Activated CD4-positive, alpha-beta T cell treated with anti-CD3 and anti-CD28 coated beads, Interleukin-2, amount 10 ng/mL, durations not matched to agents 7 days and 5 days (primary cell): ENCODE data around the gene FGF2. TPM values are rescaled to one million over a fixed set of nuclear protein-coding genes. Genes with fewer than 3 reads are reported as not detected.
"Not testable (repeated sequence)": the region's sequence is repeated elsewhere in the genome, so short reads cannot be mapped to it uniquely, and the experiment has no call there.

Source experiments
- CTCF ChIA-PET: fragments of 350-600 bp; sonication (Branson Sonifier 250); formaldehyde crosslinking; loops from one replicate; lab custom pipeline; 2021; ENCODE audit warnings: antibody characterized with exemption; lab: Charles Lee
- POLR2A ChIA-PET: fragments of 350-600 bp; sonication (Branson Sonifier 250); formaldehyde crosslinking; loops from one replicate; lab custom pipeline; 2021; ENCODE audit warnings: antibody characterized with exemption; lab: Charles Lee
- DNase-seq: peaks from one replicate; pipeline ENCODE4 v3.0.0-alpha.2; 2020
- H3K27ac Mint-ChIP-seq: one replicate; pipeline ENCODE4 v1.8.0; 2021; ENCODE audit warnings: mild to moderate bottlenecking, moderate library complexity, mixed read lengths
- H3K27me3 Mint-ChIP-seq: one replicate; pipeline ENCODE4 v1.8.0; 2021; ENCODE audit warnings: mixed read lengths
- H3K36me3 Mint-ChIP-seq: one replicate; pipeline ENCODE4 v1.8.0; 2021; ENCODE audit warnings: low read depth, mixed read lengths
- H3K4me1 Mint-ChIP-seq: one replicate; pipeline ENCODE4 v1.8.0; 2021; ENCODE audit warnings: mixed read lengths
- H3K4me3 Mint-ChIP-seq: one replicate; pipeline ENCODE4 v1.8.0; 2021; ENCODE audit warnings: mild to moderate bottlenecking, moderate library complexity, mixed read lengths
- H3K9me3 Mint-ChIP-seq: one replicate; pipeline ENCODE4 v1.8.0; 2021; ENCODE audit warnings: mixed read lengths
- total RNA-seq, 2 experiments: library from RNA; stranded (reverse); gene quantifications; one replicate each; pipeline ENCODE4 v1.2.3, GENCODE V29; 2021

Gene FGF2
- total RNA-seq, 2 experiments from 2014 or later = 0.02 TPM; not detected in 1

DNA sequence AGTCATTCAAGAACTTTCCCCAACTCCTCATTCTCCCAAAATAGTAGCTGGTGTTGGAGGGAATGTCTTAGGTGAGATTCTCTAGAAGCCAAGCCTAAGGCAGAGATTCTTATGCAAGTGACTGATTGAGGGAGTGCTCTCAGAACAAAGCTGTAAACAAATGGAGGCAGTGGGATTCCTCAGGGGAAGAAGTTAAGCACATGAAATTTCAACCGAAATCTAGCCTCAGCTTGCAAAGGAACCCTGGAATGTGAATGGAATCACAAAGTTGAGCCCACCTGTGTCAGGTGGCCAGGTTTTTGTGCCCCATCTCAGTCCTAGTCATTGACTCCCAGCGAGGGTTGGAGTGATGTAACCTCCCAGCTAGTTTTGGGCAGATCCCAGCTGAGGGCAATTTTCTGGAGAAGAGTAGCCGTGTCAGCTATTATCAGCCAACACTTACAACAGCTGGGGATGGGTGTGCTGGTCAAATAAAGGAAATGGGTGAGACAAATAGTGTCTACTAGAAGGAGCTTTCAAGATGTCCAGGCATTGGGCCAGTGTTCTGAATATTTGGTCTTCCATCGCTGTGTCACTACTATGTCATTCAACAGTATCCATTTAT, 29.7 kb upstream of the FGF2 start:
- H3K4me1 Mint-ChIP-seq = peaks cover 6% of the 10 kb centered on the region
- DNase-seq = no peak
- POLR2A ChIA-PET = no interaction called here
- H3K27me3 Mint-ChIP-seq = peaks cover 2% of the 10 kb centered on the region
- CTCF ChIA-PET = interaction anchor here (1.4 kb wide), 1 partner anchor 26 kb away, joined by 5 read pairs; no protein-coding TSS in a partner anchor
- H3K36me3 Mint-ChIP-seq = no peaks in the 10 kb centered on the region
- H3K9me3 Mint-ChIP-seq = no peaks in the 10 kb centered on the region
- no peak overlapping the region for H3K4me3 Mint-ChIP-seq
- H3K27ac Mint-ChIP-seq = no peak overlapping the region

DNA sequence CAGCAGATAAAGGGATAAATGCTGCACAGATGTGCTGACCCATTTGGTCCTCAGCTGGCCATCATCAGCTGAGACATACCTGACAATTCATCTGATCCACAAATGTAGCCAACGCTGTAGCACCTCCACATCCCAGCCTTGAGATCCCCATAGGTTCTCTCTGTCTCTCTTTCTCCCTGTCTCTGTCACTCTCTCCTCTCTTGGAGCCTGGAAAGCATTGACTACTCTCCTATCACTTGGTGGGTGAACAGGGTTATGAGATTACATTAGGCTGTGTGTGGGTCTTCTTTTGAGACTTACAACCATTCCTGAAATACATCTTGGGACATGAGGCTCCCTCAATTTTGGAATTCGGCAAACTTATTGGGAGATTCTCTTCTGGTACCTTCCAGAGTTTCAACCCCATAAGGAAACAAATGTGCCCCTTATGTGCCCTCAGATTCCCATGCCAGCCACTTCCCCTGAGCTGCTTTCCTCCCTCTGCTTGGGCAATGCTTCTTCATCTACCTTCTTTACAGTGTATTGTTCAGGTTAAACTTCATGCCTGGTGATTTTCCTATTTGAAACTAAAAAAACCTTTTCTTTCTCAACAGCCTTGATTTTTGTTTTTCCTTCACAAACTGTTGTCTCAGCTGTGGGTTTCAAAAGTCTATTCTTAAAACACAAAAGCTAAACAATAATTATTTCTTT, 29.1 kb upstream of the FGF2 start:
- Mint-ChIP-seq H3K27me3 (peaks cover 2% of the 10 kb centered on the region), H3K4me1 (peaks cover 6% of the 10 kb centered on the region), H3K9me3 (no peaks in the 10 kb centered on the region), H3K36me3 (no peaks in the 10 kb centered on the region), H3K27ac (no peak overlapping the region), H3K4me3 (no peak overlapping the region)
- CTCF ChIA-PET = interaction anchor here (1.4 kb wide), 1 partner anchor 26 kb away, joined by 5 read pairs; no protein-coding TSS in a partner anchor
- POLR2A ChIA-PET = interaction anchor here (0.6 kb wide), 1 partner anchor 251 kb away, joined by 5 read pairs; no protein-coding TSS in a partner anchor
- no peak for DNase-seq

DNA sequence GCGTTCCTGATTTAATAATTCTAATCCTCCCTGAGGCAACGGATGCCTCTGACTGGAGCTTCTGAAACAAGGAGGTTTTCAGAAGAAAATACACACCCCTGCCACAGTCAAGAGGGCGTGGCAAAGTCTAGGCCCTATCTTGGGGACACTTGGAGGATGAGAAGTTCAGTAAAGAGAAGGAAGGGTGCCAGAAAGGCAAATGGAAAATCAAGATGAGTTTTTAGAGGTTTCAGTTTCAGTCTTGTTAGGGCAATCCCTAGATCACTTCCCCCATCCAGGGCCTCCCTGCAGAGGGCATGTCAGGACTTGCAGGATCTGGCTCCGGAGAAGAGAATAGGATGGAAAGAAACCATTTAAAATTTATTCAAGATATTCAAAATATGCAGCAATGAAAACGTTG, 28.5 kb upstream of the FGF2 start:
- no peak overlapping the region for H3K27ac Mint-ChIP-seq
- H3K9me3 Mint-ChIP-seq = no peaks in the 10 kb centered on the region
- POLR2A ChIA-PET = interaction anchor here (0.6 kb wide), 1 partner anchor 252 kb away, joined by 5 read pairs; no protein-coding TSS in a partner anchor
- peaks cover 6% of the 10 kb centered on the region for H3K4me1 Mint-ChIP-seq
- H3K36me3 Mint-ChIP-seq = no peaks in the 10 kb centered on the region
- DNase-seq = no peak
- peaks cover 2% of the 10 kb centered on the region for H3K27me3 Mint-ChIP-seq
- CTCF ChIA-PET = interaction anchor here (1.4 kb wide), 1 partner anchor 27 kb away, joined by 5 read pairs; no protein-coding TSS in a partner anchor
- no peak overlapping the region for H3K4me3 Mint-ChIP-seq

DNA sequence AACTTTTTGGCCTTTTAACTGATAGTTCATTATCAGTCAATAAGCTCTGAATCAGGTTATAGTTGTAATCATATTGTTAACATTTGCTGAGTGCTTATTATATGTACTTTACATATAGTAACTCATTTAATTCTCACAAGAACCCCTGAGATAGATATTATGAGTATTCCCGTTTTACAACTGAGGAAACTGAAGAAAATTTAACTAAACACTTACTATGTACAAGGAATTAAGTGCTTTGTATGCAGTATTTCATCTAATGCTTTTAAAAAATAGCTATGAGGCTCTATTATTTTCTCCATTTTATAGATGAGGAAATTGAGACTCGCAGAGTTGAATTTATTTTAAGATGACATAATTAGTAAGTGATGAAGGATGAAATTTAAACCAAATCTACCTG, 27.7 kb upstream of the FGF2 start:
- no peaks in the 10 kb centered on the region for H3K36me3 Mint-ChIP-seq
- H3K9me3 Mint-ChIP-seq = no peaks in the 10 kb centered on the region
- ChIA-PET POLR2A (interaction anchor here (0.6 kb wide), 1 partner anchor 84 kb away, joined by 3 read pairs; no protein-coding TSS in a partner anchor), CTCF (no interaction called here)
- H3K27me3 Mint-ChIP-seq = peaks cover 2% of the 10 kb centered on the region
- no peak overlapping the region for H3K27ac Mint-ChIP-seq
- DNase-seq = no peak
- H3K4me3 Mint-ChIP-seq = no peak overlapping the region
- peaks cover 6% of the 10 kb centered on the region for H3K4me1 Mint-ChIP-seq

DNA sequence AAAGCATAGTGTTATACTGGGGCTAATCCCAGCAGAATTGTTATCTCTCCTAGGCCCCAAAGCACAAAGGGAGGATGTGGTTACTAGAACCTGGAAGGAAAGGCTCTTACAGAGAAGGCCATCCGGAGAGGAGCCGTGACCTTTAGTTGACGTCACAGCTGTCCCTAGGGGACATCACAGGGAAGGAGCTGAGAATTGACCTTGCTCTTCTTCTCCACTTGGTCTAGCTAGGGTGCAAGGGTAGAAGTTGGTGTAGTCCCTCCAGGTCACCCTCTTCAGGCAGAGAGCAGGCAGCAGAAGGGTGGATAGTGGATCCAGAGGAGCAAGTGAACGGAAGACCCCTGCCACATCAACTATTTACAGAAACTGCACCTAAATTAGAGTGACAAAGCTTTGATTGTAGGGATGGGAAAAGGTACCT, 22.8 kb upstream of the FGF2 start:
- no peak for DNase-seq
- Mint-ChIP-seq H3K9me3 (no peaks in the 10 kb centered on the region), H3K27ac (no peak overlapping the region), H3K4me1 (no peaks in the 10 kb centered on the region), H3K36me3 (no peaks in the 10 kb centered on the region), H3K4me3 (no peak overlapping the region), H3K27me3 (peaks cover 9% of the 10 kb centered on the region)
- ChIA-PET POLR2A (interaction anchor here (0.7 kb wide), 1 partner anchor 185 kb away, joined by 3 read pairs; no protein-coding TSS in a partner anchor), CTCF (no interaction called here)

DNA sequence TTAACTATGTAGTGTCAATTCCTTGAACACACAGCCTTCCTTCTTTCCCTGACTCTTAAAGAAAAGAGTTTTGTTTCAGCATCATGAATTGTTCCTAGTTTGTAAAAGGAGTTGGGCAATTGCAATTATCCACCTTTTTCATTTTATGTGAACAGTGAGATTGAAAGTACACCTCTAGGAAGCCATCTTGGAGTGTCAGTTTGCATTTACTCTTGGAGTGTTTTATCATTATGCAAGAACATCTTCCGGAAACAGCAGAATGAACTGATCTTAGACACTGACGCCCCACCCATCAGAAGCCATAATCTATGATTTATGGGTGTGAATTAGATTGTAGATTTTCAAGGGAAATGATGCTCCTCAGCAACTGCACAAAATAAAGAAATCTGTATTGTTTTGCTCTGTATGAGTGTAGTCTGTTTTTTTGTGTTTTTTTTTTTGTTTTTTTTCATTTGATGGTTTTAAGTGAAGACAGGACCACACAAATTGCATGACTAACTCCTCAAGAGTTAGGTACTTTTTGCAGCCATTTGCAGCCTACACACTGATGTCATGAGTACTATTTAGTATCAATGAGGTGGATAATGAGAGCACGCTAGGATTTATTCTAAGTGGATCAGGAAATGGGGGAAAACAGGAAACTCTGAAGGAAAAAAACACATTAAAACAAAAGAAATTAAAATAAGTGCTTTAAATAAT, 19.5 kb upstream of the FGF2 start:
- Mint-ChIP-seq H3K9me3 (no peaks in the 10 kb centered on the region), H3K36me3 (no peaks in the 10 kb centered on the region)

DNA sequence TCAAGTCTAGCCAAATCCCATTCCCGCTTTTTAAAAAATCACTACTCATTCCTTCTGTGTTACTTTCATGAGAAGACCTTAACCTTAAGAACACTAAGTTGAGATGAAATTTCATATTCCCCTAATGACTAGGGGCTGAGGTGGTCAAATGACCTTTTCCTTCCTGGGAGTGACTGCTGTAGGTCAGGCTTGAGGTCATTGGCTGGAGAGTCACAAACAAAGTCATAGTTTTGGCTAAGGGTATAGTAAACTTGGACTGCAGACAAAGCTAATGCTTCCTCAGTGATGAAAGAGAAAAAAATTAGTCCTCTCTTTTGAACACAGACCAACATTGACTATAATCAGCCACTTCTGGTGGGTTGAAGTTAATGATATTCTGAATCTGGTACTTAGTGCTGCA, 16.0 kb upstream of the FGF2 start:
- DNase-seq = no peak
- CTCF ChIA-PET = no interaction called here
- Mint-ChIP-seq H3K4me3 (no peak overlapping the region), H3K4me1 (peaks cover 5% of the 10 kb centered on the region), H3K36me3 (no peaks in the 10 kb centered on the region), H3K27ac (no peak overlapping the region), H3K9me3 (no peaks in the 10 kb centered on the region), H3K27me3 (peaks cover 11% of the 10 kb centered on the region)
- POLR2A ChIA-PET = no interaction called here

More for the DNA sequence above, 19.5 kb upstream of the FGF2 start:
- Mint-ChIP-seq H3K27ac (no peak overlapping the region), H3K4me1 (no peaks in the 10 kb centered on the region), H3K27me3 (peaks cover 9% of the 10 kb centered on the region), H3K4me3 (no peak overlapping the region)
- no peak for DNase-seq
- ChIA-PET POLR2A (no interaction called here), CTCF (no interaction called here)

DNA sequence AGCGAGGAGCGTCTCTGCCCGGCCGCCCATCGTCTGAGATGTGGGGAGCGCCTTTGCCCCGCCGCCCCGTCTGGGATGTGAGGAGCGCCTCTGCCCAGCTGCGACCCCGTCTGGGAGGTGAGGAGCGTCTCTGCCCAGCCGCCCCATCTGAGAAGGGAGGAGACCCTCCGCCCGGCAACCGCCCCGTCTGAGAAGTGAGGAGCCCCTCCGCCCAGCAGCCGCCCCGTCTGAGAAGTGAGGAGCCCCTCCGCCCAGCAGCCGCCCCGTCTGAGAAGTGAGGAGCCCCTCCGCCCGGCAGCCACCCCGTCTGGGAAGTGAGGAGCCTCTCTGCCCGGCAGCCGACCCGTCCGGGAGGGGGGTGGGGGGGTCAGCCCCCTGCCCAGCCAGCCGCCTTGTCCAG, 14.8 kb upstream of the FGF2 start:
- CTCF ChIA-PET, H3K4me1 Mint-ChIP-seq, POLR2A ChIA-PET, H3K4me3 Mint-ChIP-seq, DNase-seq, H3K36me3 Mint-ChIP-seq, H3K9me3 Mint-ChIP-seq, H3K27ac Mint-ChIP-seq: not testable (repeated sequence)
- H3K27me3 Mint-ChIP-seq = peaks cover 11% of the 10 kb centered on the region

DNA sequence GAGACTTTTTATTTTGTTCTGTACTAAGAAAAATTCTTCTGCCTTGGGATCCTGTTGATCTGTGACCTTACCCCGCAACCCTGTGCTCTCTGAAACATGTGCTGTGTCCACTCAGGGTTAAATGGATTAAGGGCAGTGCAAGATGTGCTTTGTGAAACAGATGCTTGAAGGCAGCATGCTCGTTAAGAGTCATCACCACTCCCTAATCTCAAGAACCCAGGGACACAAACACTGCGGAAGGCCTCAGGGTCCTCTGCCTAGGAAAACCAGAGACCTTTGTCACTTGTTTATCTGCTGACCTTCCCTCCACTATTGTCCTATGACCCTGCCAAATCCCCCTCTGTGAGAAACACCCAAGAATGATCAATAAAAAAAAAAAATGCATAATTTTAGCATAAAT, 13.8 kb upstream of the FGF2 start:
- DNase-seq, H3K4me1 Mint-ChIP-seq, H3K36me3 Mint-ChIP-seq, H3K4me3 Mint-ChIP-seq, POLR2A ChIA-PET, H3K27me3 Mint-ChIP-seq, H3K27ac Mint-ChIP-seq, H3K9me3 Mint-ChIP-seq: not testable (repeated sequence)
- CTCF ChIA-PET = interaction anchor here (0.7 kb wide), 1 partner anchor 58 kb away, joined by 3 read pairs; no protein-coding TSS in a partner anchor

DNA sequence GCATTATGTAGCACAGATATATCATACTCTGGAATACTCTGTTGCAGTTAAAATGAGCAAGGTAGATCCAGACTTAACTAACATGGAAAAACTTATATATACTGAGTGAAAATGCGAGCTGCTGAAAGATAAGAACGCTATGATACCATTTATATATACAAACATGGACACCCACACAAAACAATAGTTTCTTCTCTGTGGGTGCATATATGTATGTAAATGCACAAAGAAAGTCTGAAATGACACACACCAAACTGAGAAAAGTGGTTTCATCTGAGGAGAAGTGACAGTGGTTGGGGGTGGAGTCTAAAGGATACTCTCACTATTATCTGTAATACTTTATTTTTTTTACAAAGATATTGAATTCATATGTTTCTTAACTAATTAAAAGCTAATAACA, 12.2 kb upstream of the FGF2 start:
- DNase-seq = no peak
- Mint-ChIP-seq H3K27ac (no peak overlapping the region), H3K36me3 (no peaks in the 10 kb centered on the region), H3K4me3 (no peak overlapping the region), H3K9me3 (no peaks in the 10 kb centered on the region), H3K4me1 (peaks cover 5% of the 10 kb centered on the region), H3K27me3 (peaks cover 10% of the 10 kb centered on the region)
- POLR2A ChIA-PET = no interaction called here
- CTCF ChIA-PET = no interaction called here

DNA sequence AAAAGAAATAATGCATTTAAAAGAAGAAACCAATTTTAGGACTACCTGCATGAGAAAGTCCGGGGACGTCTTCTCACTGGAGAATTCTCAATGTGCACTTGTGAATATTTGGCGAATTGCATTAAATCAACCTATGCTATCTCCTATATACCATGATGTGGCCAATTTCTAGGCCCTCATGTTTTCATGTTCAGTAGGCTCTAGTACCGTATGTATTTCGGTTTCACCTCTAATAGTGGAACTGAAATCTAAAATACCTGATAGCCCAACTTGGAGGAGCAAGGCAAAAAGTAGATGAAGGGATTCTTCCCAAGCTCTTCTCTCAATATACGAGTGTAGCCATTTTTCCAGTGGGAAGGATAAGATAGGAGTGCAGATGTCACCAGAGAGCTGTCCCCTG, 11.4 kb upstream of the FGF2 start:
- Mint-ChIP-seq H3K36me3 (no peaks in the 10 kb centered on the region), H3K9me3 (no peaks in the 10 kb centered on the region), H3K4me1 (peaks cover 5% of the 10 kb centered on the region), H3K27ac (no peak overlapping the region), H3K27me3 (peaks cover 13% of the 10 kb centered on the region), H3K4me3 (no peak overlapping the region)
- ChIA-PET CTCF (no interaction called here), POLR2A (no interaction called here)
- no peak for DNase-seq

DNA sequence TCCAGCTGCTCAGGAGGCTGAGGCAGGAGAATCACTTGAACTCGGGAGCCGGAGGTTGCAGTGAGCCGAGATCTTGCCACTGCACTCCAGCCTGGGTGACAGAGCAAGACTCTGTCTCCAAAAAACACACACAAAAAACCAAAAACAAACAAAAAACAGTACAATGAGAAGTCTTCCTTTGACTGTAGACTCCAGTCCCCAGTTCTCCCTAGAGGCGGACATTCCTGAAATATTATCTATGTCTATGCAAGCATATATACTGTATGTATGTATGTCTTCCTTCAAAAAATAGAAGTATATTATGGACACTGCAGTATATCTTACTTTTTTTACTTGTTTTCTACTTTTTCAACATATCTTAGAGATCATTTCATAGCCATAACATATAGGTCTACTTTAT, 10.2 kb upstream of the FGF2 start:
- ChIA-PET CTCF (no interaction called here), POLR2A (no interaction called here)
- peaks cover 5% of the 10 kb centered on the region for H3K4me1 Mint-ChIP-seq
- peaks cover 20% of the 10 kb centered on the region for H3K27me3 Mint-ChIP-seq
- H3K27ac Mint-ChIP-seq = no peak overlapping the region
- DNase-seq = no peak
- H3K4me3 Mint-ChIP-seq = no peak overlapping the region
- no peaks in the 10 kb centered on the region for H3K36me3 Mint-ChIP-seq
- H3K9me3 Mint-ChIP-seq = no peaks in the 10 kb centered on the region
